Esophagus squamous epithelium (tissue), 5 donors: ENCODE measurements around the gene PTPN13. TPM values are rescaled to one million over a fixed set of nuclear protein-coding genes. Genes with fewer than 3 reads are reported as not detected.

Experiments
- DNase-seq: peaks from one replicate; lab custom pipeline; 2025; lab: John Stamatoyannopoulos, UW
- H3K27ac ChIP-seq, 4 donors: fragments of 200-600 bp; sonication (generic); one replicate each; pipeline ENCODE4 v1.5.1; 2016 to 2019; ENCODE audit warnings: mild to moderate bottlenecking in 1 of 4
- H3K27me3 ChIP-seq, 4 donors: fragments of 200-600 bp; sonication (generic); 1 replicate in 3 of 4; 2 replicates in 1 of 4; pipeline versions ENCODE4 v1.5.1 to v1.6.0; 2017 to 2021; ENCODE audit warnings: antibody characterized with exemption in 1 of 4
- H3K36me3 ChIP-seq, 3 donors: fragments of 200-600 bp; sonication (generic); one replicate each; pipeline ENCODE4 v1.5.1; 2016 to 2019
- H3K4me1 ChIP-seq, 3 donors: fragments of 200-600 bp; sonication (generic); one replicate each; pipeline ENCODE4 v1.5.1; 2017 to 2019
- H3K4me3 ChIP-seq, 4 donors: fragments of 200-600 bp; sonication (generic); 1 replicate in 3 of 4; 2 replicates in 1 of 4; pipeline ENCODE4 v1.5.1; 2016 to 2019; ENCODE audit warnings: mild to moderate bottlenecking in 2 of 4, moderate library complexity in 1 of 4
- H3K9me3 ChIP-seq, 3 donors: fragments of 200-600 bp; sonication (generic); one replicate each; pipeline ENCODE4 v1.5.1; 2016 to 2019
- CTCF ChIP-seq, 6 experiments: fragments of 450-650 bp in 4 of 6; fragments of 200-600 bp in 2 of 6; sonication (generic) in 2 of 6; IDR thresholded peaks; one replicate each; pipeline ENCODE4 v1.5.1; 2016 to 2019; ENCODE audit warnings: antibody characterized with exemption in 6 of 6, mild to moderate bottlenecking in 4 of 6, moderate library complexity in 4 of 6
- POLR2A ChIP-seq, 4 donors: fragments of 450-650 bp; IDR thresholded peaks; one replicate each; pipeline ENCODE4 v1.6.1; 2017; ENCODE audit warnings: antibody characterized with exemption in 4 of 4, mild to moderate bottlenecking in 4 of 4, moderate library complexity in 3 of 4
- WGBS, 2 donors: methylation state at CpG; one replicate each; pipeline ENCODE4 v1.1.5; 2018; 5-methylcytosine and 5-hydroxymethylcytosine counted together
- intact Hi-C: fragments of 100-400 bp; cut with DNase I; formaldehyde crosslinking; loops from one replicate; pipeline ENCODE4 v1.15.0; 2022
- total RNA-seq, 4 donors: library from RNA; depleted of rRNA; stranded (reverse); fragments of >200 nt; gene quantifications; one replicate each; pipeline ENCODE4 v1.1.0, GENCODE V29; 2016
- donor health status: DM: yes; HTN: yes; CAD: no.

Gene PTPN13
- total RNA-seq, 4 donors from 2014 or later: 44.8 to 94.9 (median 66.7) TPM

GRCh38 chr4:86848732-86849619 is 254.9 kb downstream of the PTPN13 start, which contains the start of gene SLC10A6:
SLC10A6 (minus strand) TSS chr4:86849384; CDS start chr4:86849115, 269 bp downstream.
- no peak for DNase-seq
- intact Hi-C loops: no loop called here
- 19 to 46% methylated on average over 10 to 11 of the region's 11 CpGs for WGBS, 2 donors
- Histone ChIP-seq H3K27ac (peak within 1 kb of the TSS; percentile 84 to 89 (median 88)), H3K4me1 (peaks cover 0 to 67% (median 13%) of the 10 kb centered on the region in 3 donors), H3K9me3 (no peaks in the 10 kb centered on the region), H3K4me3 (peak within 1 kb of the TSS; percentile 40 to 60 (median 45)), H3K36me3 (no peaks in the 10 kb centered on the region), H3K27me3 (no peaks in the 10 kb centered on the region)
- no peak for TF ChIP-seq CTCF (IDR thresholded peaks at IDR 0.05)
- no peak for TF ChIP-seq POLR2A (IDR thresholded peaks at IDR 0.05)

- DNase-seq: no peak
- Histone ChIP-seq H3K9me3 (no peaks in the 10 kb centered on the region), H3K27ac (no peak overlapping the region), H3K4me3 (no peak overlapping the region), H3K27me3 (no peaks in the 10 kb centered on the region), H3K36me3 (no peaks in the 10 kb centered on the region), H3K4me1 (peaks cover 0 to 51% (median 17%) of the 10 kb centered on the region in 3 donors)
- intact Hi-C loops: no loop called here
- no peak for TF ChIP-seq CTCF (IDR thresholded peaks at IDR 0.05)
- TF ChIP-seq POLR2A (IDR thresholded peaks at IDR 0.05): no peak
- 72 to 98% methylated on average over 5 of the region's 5 CpGs for WGBS, 2 donors
Measured at GRCh38 chr4:86853209-86853608, 259.1 kb downstream of the PTPN13 start.

- no peaks in the 10 kb centered on the region for H3K36me3 ChIP-seq
- intact Hi-C loops: no loop called here
Measured at GRCh38 chr4:86855572-86855971, 261.5 kb downstream of the PTPN13 start.

GRCh38 chr4:86856896-86857295 is 262.8 kb downstream of the PTPN13 start:
- H3K27me3 ChIP-seq: no peaks in the 10 kb centered on the region
- H3K4me1 ChIP-seq: peaks cover 0 to 26% (median 13%) of the 10 kb centered on the region in 3 donors
- peak overlapping the region in 3 of 4 donors; percentile 7 to 39 (median 30) for H3K27ac ChIP-seq
- no peak for DNase-seq
- WGBS, 2 donors: 10 to 40% methylated on average over 1 of the region's 1 CpG
- no peak overlapping the region for H3K4me3 ChIP-seq
- TF ChIP-seq POLR2A (IDR thresholded peaks at IDR 0.05): no peak
- no peak for TF ChIP-seq CTCF (IDR thresholded peaks at IDR 0.05)
- no peaks in the 10 kb centered on the region for H3K36me3 ChIP-seq
- H3K9me3 ChIP-seq: no peaks in the 10 kb centered on the region
- intact Hi-C loops: no loop called here

More at GRCh38 chr4:86855572-86855971, 261.5 kb downstream of the PTPN13 start:
- Histone ChIP-seq H3K4me1 (peaks cover 0 to 28% (median 13%) of the 10 kb centered on the region in 3 donors), H3K27me3 (no peaks in the 10 kb centered on the region), H3K27ac (peak overlapping the region; percentile 3 to 48 (median 42)), H3K9me3 (no peaks in the 10 kb centered on the region), H3K4me3 (no peak overlapping the region)
- 32 to 39% methylated on average over 2 of the region's 2 CpGs for WGBS, 2 donors
- TF ChIP-seq CTCF (IDR thresholded peaks at IDR 0.05) (no peak), POLR2A (IDR thresholded peaks at IDR 0.05) (no peak)
- DNase-seq: no peak
